ENCODE results near the gene THAP8. TPM values are rescaled to one million over a fixed set of nuclear protein-coding genes. Genes with fewer than 3 reads are reported as not detected.

THAP8 gene
- total and polyA plus RNA-seq, 2 of the 8 experiments (the other 6 are each of a cell fraction or from before 2014, with no cell fraction given), result 6.0 to 11.1 TPM

DNA sequence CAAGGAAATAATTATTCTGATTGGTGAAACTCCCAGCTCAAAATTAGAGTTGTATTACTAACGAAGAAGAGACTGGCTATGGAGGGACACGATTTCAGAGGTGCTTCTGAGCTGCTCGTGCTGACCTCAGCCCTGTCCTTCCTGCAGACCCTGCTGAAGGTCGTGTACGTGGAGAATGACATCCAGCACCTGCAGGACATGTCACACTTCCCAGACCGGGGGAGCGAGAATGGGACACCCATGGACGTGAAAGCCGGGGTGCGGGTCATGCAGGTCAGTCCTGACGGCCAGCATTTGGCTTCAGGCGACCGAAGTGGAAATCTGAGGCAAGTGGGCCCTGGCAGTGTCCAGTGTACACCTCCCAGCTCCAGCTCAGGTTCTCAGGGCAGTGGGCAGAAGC is 28.8 kb upstream of the THAP8 start (continued):
- TF ChIP-seq HDAC2 (IDR thresholded peaks at IDR 0.05; ENCODE audit: borderline replicate concordance in 1 of 2, low read depth in 2 of 2, low read length in 2 of 2) (no peak), TBP (IDR thresholded peaks at IDR 0.05; ENCODE audit: low read depth, low read length) (no peak), CBX5 (IDR thresholded peaks at IDR 0.05; ENCODE audit: low read depth, low read length) (no peak)
- TF ChIP-seq, protein P1, sequence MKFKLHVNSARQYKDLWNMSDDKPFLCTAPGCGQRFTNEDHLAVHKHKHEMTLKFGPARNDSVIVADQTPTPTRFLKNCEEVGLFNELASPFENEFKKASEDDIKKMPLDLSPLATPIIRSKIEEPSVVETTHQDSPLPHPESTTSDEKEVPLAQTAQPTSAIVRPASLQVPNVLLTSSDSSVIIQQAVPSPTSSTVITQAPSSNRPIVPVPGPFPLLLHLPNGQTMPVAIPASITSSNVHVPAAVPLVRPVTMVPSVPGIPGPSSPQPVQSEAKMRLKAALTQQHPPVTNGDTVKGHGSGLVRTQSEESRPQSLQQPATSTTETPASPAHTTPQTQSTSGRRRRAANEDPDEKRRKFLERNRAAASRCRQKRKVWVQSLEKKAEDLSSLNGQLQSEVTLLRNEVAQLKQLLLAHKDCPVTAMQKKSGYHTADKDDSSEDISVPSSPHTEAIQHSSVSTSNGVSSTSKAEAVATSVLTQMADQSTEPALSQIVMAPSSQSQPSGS (IDR thresholded peaks at IDR 0.05; ENCODE audit: low read length), result no peak

Measured in H1 (cell line).